ENCODE data around the gene PLEKHB1. TPM values are rescaled to one million over a fixed set of nuclear protein-coding genes. Genes with fewer than 3 reads are reported as not detected.

The PLEKHB1 gene
- total RNA-seq, 2 experiments from 2014 or later: 2.3 to 11.8 TPM

DNA sequence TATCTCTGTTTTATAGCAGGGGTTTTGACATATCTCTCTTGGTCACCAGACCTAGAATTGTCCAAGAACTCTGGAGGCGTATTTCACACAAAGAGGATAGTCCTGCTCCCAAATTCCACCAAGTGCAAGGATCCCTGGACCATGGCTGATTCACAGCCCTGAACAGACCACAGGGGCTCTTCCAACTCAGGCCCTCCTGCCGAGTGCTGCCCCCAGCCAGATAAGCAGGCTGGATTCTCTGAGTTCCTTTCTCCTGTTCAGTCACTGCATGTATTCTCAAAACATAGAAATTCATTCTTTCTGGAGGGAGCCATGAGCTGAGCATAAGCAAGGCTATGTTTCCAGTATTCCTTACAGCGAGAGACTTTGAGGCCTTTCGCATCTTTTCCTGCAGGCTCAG lies 13.4 kb upstream of the PLEKHB1 start:
- Histone ChIP-seq H3K4me2 (ENCODE audit: low read length) (no peak overlapping the region), H3K27ac (ENCODE audit: low read depth, low read length, poor library complexity, severe bottlenecking) (no peak overlapping the region), H4K20me1 (ENCODE audit: insufficient read depth, low read length) (no peaks in the 10 kb centered on the region), H3K4me1 (ENCODE audit: insufficient read depth, low read length, poor library complexity, severe bottlenecking) (no peaks in the 10 kb centered on the region), H3K9me2 (ENCODE audit: insufficient read depth, low read length) (no peaks in the 10 kb centered on the region), H3K79me2 (ENCODE audit: insufficient read depth, low read depth, low read length) (no peaks in the 10 kb centered on the region), H3K4me3 (ENCODE audit: low read depth, low read length, poor library complexity, severe bottlenecking) (no peak overlapping the region), H3K9me3 (ENCODE audit: low read length) (no peaks in the 10 kb centered on the region), H2AFZ (ENCODE audit: low read length) (no peak overlapping the region), H3K36me3 (ENCODE audit: insufficient read depth, low read length) (no peaks in the 10 kb centered on the region)
- TF ChIP-seq CTCF (conservative IDR thresholded peaks at IDR 0.05; ENCODE audit: low read length) (no peak), EZH2phosphoT487 (IDR thresholded peaks at IDR 0.05; ENCODE audit: borderline replicate concordance, low read depth, low read length) (no peak)
- no peak for DNase-seq (ENCODE audit: low spot score)
- no TSS peak for BruUV-seq (replicated peaks)
- intact Hi-C loops (cut with micrococcal nuclease; ENCODE audit: unreplicated experiment): no loop called here
- CTCF ChIA-PET (ENCODE audit: unreplicated experiment): no interaction called here
- POLR2A ChIA-PET: no interaction called here

- CTCF ChIA-PET (ENCODE audit: unreplicated experiment): no interaction called here
These were observed 12.4 kb upstream of the PLEKHB1 start for GRCh38 chr11:73633999-73634398.

DNA sequence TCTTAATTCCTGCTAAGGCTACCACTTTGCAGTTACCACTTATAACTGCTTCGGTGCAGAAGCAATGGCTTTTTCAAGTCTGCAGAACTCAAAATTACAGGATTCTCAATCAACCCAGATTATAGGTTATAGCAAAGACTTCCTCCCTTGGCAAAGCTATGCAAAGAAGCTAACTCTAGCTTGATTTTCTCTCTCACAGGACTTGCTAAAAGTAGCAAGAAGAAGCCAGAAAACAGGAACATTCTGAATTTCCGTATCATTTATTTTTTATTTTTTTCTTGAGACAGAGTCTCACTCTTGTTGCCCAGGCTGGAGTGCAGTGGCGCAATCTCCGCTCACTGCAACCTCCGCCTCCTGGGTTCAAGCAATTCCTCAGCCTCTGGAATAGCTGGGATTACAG lies 10.7 kb upstream of the PLEKHB1 start:
- no peaks in the 10 kb centered on the region for H3K79me2 ChIP-seq (ENCODE audit: insufficient read depth, low read depth, low read length)
- H3K36me3 ChIP-seq (ENCODE audit: insufficient read depth, low read length): no peaks in the 10 kb centered on the region
- CTCF ChIA-PET (ENCODE audit: unreplicated experiment): no interaction called here
- no TSS peak for BruUV-seq (replicated peaks)
- H2AFZ ChIP-seq (ENCODE audit: low read length): no peak overlapping the region
- H3K27ac ChIP-seq (ENCODE audit: low read depth, low read length, poor library complexity, severe bottlenecking): no peak overlapping the region
- no peaks in the 10 kb centered on the region for H3K9me3 ChIP-seq (ENCODE audit: low read length)
- no peak overlapping the region for H3K4me2 ChIP-seq (ENCODE audit: low read length)
- no peak overlapping the region for H3K4me3 ChIP-seq (ENCODE audit: low read depth, low read length, poor library complexity, severe bottlenecking)
- DNase-seq (ENCODE audit: low spot score): no peak
- TF ChIP-seq CTCF (conservative IDR thresholded peaks at IDR 0.05; ENCODE audit: low read length): no peak
- TF ChIP-seq EZH2phosphoT487 (IDR thresholded peaks at IDR 0.05; ENCODE audit: borderline replicate concordance, low read depth, low read length): no peak
- no peaks in the 10 kb centered on the region for H4K20me1 ChIP-seq (ENCODE audit: insufficient read depth, low read length)
- POLR2A ChIA-PET: no interaction called here
- intact Hi-C loops (cut with micrococcal nuclease; ENCODE audit: unreplicated experiment): no loop called here
- H3K9me2 ChIP-seq (ENCODE audit: insufficient read depth, low read length): no peaks in the 10 kb centered on the region
- no peaks in the 10 kb centered on the region for H3K4me1 ChIP-seq (ENCODE audit: insufficient read depth, low read length, poor library complexity, severe bottlenecking)

More at GRCh38 chr11:73633999-73634398, 12.4 kb upstream of the PLEKHB1 start:
- Histone ChIP-seq H3K27ac (ENCODE audit: low read depth, low read length, poor library complexity, severe bottlenecking) (no peak overlapping the region), H3K4me1 (ENCODE audit: insufficient read depth, low read length, poor library complexity, severe bottlenecking) (no peaks in the 10 kb centered on the region), H3K9me3 (ENCODE audit: low read length) (no peaks in the 10 kb centered on the region), H3K79me2 (ENCODE audit: insufficient read depth, low read depth, low read length) (no peaks in the 10 kb centered on the region), H2AFZ (ENCODE audit: low read length) (no peak overlapping the region), H4K20me1 (ENCODE audit: insufficient read depth, low read length) (no peaks in the 10 kb centered on the region), H3K4me2 (ENCODE audit: low read length) (no peak overlapping the region), H3K9me2 (ENCODE audit: insufficient read depth, low read length) (no peaks in the 10 kb centered on the region), H3K4me3 (ENCODE audit: low read depth, low read length, poor library complexity, severe bottlenecking) (no peak overlapping the region), H3K36me3 (ENCODE audit: insufficient read depth, low read length) (no peaks in the 10 kb centered on the region)
- TF ChIP-seq EZH2phosphoT487 (IDR thresholded peaks at IDR 0.05; ENCODE audit: borderline replicate concordance, low read depth, low read length): no peak
- TF ChIP-seq CTCF (conservative IDR thresholded peaks at IDR 0.05; ENCODE audit: low read length): no peak
- BruUV-seq (replicated peaks): no TSS peak
- POLR2A ChIA-PET: no interaction called here
- intact Hi-C loops (cut with micrococcal nuclease; ENCODE audit: unreplicated experiment): no loop called here
- no peak for DNase-seq (ENCODE audit: low spot score)

Measured in OCI-LY7 (cell line).